ENCODE results near the gene LMTK3.
A peak's percentile ranks its signal among the peaks of the same experiment; 100 is the strongest.

The LMTK3 gene

GRCh38 chr19:48455908-48456562, 55.6 kb downstream of the LMTK3 start:
- Histone ChIP-seq H3K9me3 (ENCODE audit: low read length) (no peaks in the 10 kb centered on the region), H3K9ac (ENCODE audit: low read length) (no peak overlapping the region), H3K27me3 (ENCODE audit: control insufficient read depth in 1 of 2, insufficient read depth in 2 of 2, low read length in 2 of 2) (no peaks in the 10 kb centered on the region), H3K36me3 (ENCODE audit: insufficient read depth, low read length) (peaks cover 17% of the 10 kb centered on the region), H3K4me3 (ENCODE audit: low read depth in 1 of 2, low read length in 2 of 2) (no peak overlapping the region), H3K4me1 (ENCODE audit: insufficient read depth, low read length) (no peaks in the 10 kb centered on the region), H3K27ac (ENCODE audit: low read depth, low read length) (no peak overlapping the region)

- no peaks in the 10 kb centered on the region for H3K9me3 ChIP-seq (ENCODE audit: low read length)
- no peak within 1 kb of the TSS for H3K9ac ChIP-seq (ENCODE audit: low read length)
- no peak within 1 kb of the TSS for H3K27ac ChIP-seq (ENCODE audit: low read depth, low read length)
- no peak within 1 kb of the TSS for H3K4me3 ChIP-seq (ENCODE audit: low read depth in 1 of 2, low read length in 2 of 2)
- no peaks in the 10 kb centered on the region for H3K27me3 ChIP-seq (ENCODE audit: control insufficient read depth in 1 of 2, insufficient read depth in 2 of 2, low read length in 2 of 2)
- no peaks in the 10 kb centered on the region for H3K4me1 ChIP-seq (ENCODE audit: insufficient read depth, low read length)
- H3K36me3 ChIP-seq (ENCODE audit: insufficient read depth, low read length) = peaks cover 24% of the 10 kb centered on the region
These were observed 56.3 kb downstream of the LMTK3 start, which contains the start of gene KCNJ14 for GRCh38 chr19:48455171-48455907. TSS of gene KCNJ14 (plus strand) at chr19:48455574. CDS start at chr19:48461725, 6,151 bp downstream.

- Histone ChIP-seq H3K9me3 (ENCODE audit: low read length) (no peaks in the 10 kb centered on the region), H3K36me3 (ENCODE audit: insufficient read depth, low read length) (peaks cover 31% of the 10 kb centered on the region), H3K4me3 (ENCODE audit: low read depth in 1 of 2, low read length in 2 of 2) (no peak overlapping the region), H3K4me1 (ENCODE audit: insufficient read depth, low read length) (no peaks in the 10 kb centered on the region), H3K27me3 (ENCODE audit: control insufficient read depth in 1 of 2, insufficient read depth in 2 of 2, low read length in 2 of 2) (no peaks in the 10 kb centered on the region), H3K9ac (ENCODE audit: low read length) (no peak overlapping the region), H3K27ac (ENCODE audit: low read depth, low read length) (no peak overlapping the region)
These were observed 57.4 kb downstream of the LMTK3 start for GRCh38 chr19:48454150-48454730.

- no peak overlapping the region for H3K27ac ChIP-seq (ENCODE audit: low read depth, low read length)
- no peaks in the 10 kb centered on the region for H3K27me3 ChIP-seq (ENCODE audit: control insufficient read depth in 1 of 2, insufficient read depth in 2 of 2, low read length in 2 of 2)
- no peaks in the 10 kb centered on the region for H3K4me1 ChIP-seq (ENCODE audit: insufficient read depth, low read length)
- H3K4me3 ChIP-seq (ENCODE audit: low read depth in 1 of 2, low read length in 2 of 2) = no peak overlapping the region
- H3K9me3 ChIP-seq (ENCODE audit: low read length) = no peaks in the 10 kb centered on the region
- peaks cover 41% of the 10 kb centered on the region for H3K36me3 ChIP-seq (ENCODE audit: insufficient read depth, low read length)
- H3K9ac ChIP-seq (ENCODE audit: low read length) = no peak overlapping the region
These were observed 59.1 kb downstream of the LMTK3 start for GRCh38 chr19:48452289-48453190.

GRCh38 chr19:48451624-48452023, 60.0 kb downstream of the LMTK3 start:
- H3K36me3 ChIP-seq (ENCODE audit: insufficient read depth, low read length) = peaks cover 44% of the 10 kb centered on the region
- no peak overlapping the region for H3K27ac ChIP-seq (ENCODE audit: low read depth, low read length)
- H3K4me3 ChIP-seq (ENCODE audit: low read depth in 1 of 2, low read length in 2 of 2) = no peak overlapping the region
- H3K9me3 ChIP-seq (ENCODE audit: low read length) = no peaks in the 10 kb centered on the region
- H3K27me3 ChIP-seq (ENCODE audit: control insufficient read depth in 1 of 2, insufficient read depth in 2 of 2, low read length in 2 of 2) = no peaks in the 10 kb centered on the region
- H3K4me1 ChIP-seq (ENCODE audit: insufficient read depth, low read length) = peaks cover 1% of the 10 kb centered on the region
- H3K9ac ChIP-seq (ENCODE audit: low read length) = no peak overlapping the region

GRCh38 chr19:48450863-48451262, 60.8 kb downstream of the LMTK3 start:
- peaks cover 7% of the 10 kb centered on the region for H3K4me1 ChIP-seq (ENCODE audit: insufficient read depth, low read length)
- H3K9me3 ChIP-seq (ENCODE audit: low read length) = no peaks in the 10 kb centered on the region
- no peaks in the 10 kb centered on the region for H3K27me3 ChIP-seq (ENCODE audit: control insufficient read depth in 1 of 2, insufficient read depth in 2 of 2, low read length in 2 of 2)
- H3K9ac ChIP-seq (ENCODE audit: low read length) = no peak overlapping the region
- peaks cover 44% of the 10 kb centered on the region for H3K36me3 ChIP-seq (ENCODE audit: insufficient read depth, low read length)
- H3K4me3 ChIP-seq (ENCODE audit: low read depth in 1 of 2, low read length in 2 of 2) = no peak overlapping the region
- H3K27ac ChIP-seq (ENCODE audit: low read depth, low read length) = no peak overlapping the region

- no peak overlapping the region for H3K9ac ChIP-seq (ENCODE audit: low read length)
- H3K4me3 ChIP-seq (ENCODE audit: low read depth in 1 of 2, low read length in 2 of 2) = no peak overlapping the region
- H3K27ac ChIP-seq (ENCODE audit: low read depth, low read length) = no peak overlapping the region
- peaks cover 7% of the 10 kb centered on the region for H3K4me1 ChIP-seq (ENCODE audit: insufficient read depth, low read length)
- no peaks in the 10 kb centered on the region for H3K27me3 ChIP-seq (ENCODE audit: control insufficient read depth in 1 of 2, insufficient read depth in 2 of 2, low read length in 2 of 2)
- no peaks in the 10 kb centered on the region for H3K9me3 ChIP-seq (ENCODE audit: low read length)
- H3K36me3 ChIP-seq (ENCODE audit: insufficient read depth, low read length) = peaks cover 44% of the 10 kb centered on the region
These were observed 61.2 kb downstream of the LMTK3 start for GRCh38 chr19:48450441-48450840.

GRCh38 chr19:48448563-48448962, 63.1 kb downstream of the LMTK3 start:
- H3K4me3 ChIP-seq (ENCODE audit: low read depth in 1 of 2, low read length in 2 of 2) = no peak overlapping the region
- no peak overlapping the region for H3K9ac ChIP-seq (ENCODE audit: low read length)
- H3K9me3 ChIP-seq (ENCODE audit: low read length) = no peaks in the 10 kb centered on the region
- peaks cover 43% of the 10 kb centered on the region for H3K36me3 ChIP-seq (ENCODE audit: insufficient read depth, low read length)
- H3K27me3 ChIP-seq (ENCODE audit: control insufficient read depth in 1 of 2, insufficient read depth in 2 of 2, low read length in 2 of 2) = peaks cover 8 to 11% of the 10 kb centered on the region in 2 donors
- no peak overlapping the region for H3K27ac ChIP-seq (ENCODE audit: low read depth, low read length)
- H3K4me1 ChIP-seq (ENCODE audit: insufficient read depth, low read length) = peaks cover 20% of the 10 kb centered on the region

- no peak overlapping the region for H3K27ac ChIP-seq (ENCODE audit: low read depth, low read length)
- peaks cover 15 to 20% of the 10 kb centered on the region in 2 donors for H3K27me3 ChIP-seq (ENCODE audit: control insufficient read depth in 1 of 2, insufficient read depth in 2 of 2, low read length in 2 of 2)
- peaks cover 20% of the 10 kb centered on the region for H3K4me1 ChIP-seq (ENCODE audit: insufficient read depth, low read length)
- H3K36me3 ChIP-seq (ENCODE audit: insufficient read depth, low read length) = peaks cover 32% of the 10 kb centered on the region
- H3K4me3 ChIP-seq (ENCODE audit: low read depth in 1 of 2, low read length in 2 of 2) = peak overlapping the region; percentile 76 to 97
- peak overlapping the region; percentile 73 for H3K9ac ChIP-seq (ENCODE audit: low read length)
- H3K9me3 ChIP-seq (ENCODE audit: low read length) = no peaks in the 10 kb centered on the region
These were observed 65.1 kb downstream of the LMTK3 start for GRCh38 chr19:48446579-48446978.

GRCh38 chr19:48445606-48446481, 65.8 kb downstream of the LMTK3 start, which contains the start of gene GRWD1:
TSS of gene GRWD1 (plus strand) at chr19:48445983. CDS start at chr19:48446006, 23 bp downstream.
- Histone ChIP-seq H3K9me3 (ENCODE audit: low read length) (no peaks in the 10 kb centered on the region), H3K27ac (ENCODE audit: low read depth, low read length) (peak within 1 kb of the TSS; percentile 90), H3K27me3 (ENCODE audit: control insufficient read depth in 1 of 2, insufficient read depth in 2 of 2, low read length in 2 of 2) (peaks cover 15 to 26% of the 10 kb centered on the region in 2 donors), H3K9ac (ENCODE audit: low read length) (peak within 1 kb of the TSS; percentile 73), H3K36me3 (ENCODE audit: insufficient read depth, low read length) (peaks cover 25% of the 10 kb centered on the region), H3K4me1 (ENCODE audit: insufficient read depth, low read length) (peaks cover 20% of the 10 kb centered on the region), H3K4me3 (ENCODE audit: low read depth in 1 of 2, low read length in 2 of 2) (peak within 1 kb of the TSS; percentile 76 to 97)

Measured in muscle layer of colon (tissue), 2 donors.